RKO (cell line): ENCODE data around the gene MTA2.
A peak's percentile ranks its signal among the peaks of the same experiment; 100 is the strongest.

Source experiments
- DNase-seq: peaks from one replicate; pipeline ENCODE4 v3.0.0-alpha.2; 2016; ENCODE audit warnings: low spot score

Gene MTA2

DNA sequence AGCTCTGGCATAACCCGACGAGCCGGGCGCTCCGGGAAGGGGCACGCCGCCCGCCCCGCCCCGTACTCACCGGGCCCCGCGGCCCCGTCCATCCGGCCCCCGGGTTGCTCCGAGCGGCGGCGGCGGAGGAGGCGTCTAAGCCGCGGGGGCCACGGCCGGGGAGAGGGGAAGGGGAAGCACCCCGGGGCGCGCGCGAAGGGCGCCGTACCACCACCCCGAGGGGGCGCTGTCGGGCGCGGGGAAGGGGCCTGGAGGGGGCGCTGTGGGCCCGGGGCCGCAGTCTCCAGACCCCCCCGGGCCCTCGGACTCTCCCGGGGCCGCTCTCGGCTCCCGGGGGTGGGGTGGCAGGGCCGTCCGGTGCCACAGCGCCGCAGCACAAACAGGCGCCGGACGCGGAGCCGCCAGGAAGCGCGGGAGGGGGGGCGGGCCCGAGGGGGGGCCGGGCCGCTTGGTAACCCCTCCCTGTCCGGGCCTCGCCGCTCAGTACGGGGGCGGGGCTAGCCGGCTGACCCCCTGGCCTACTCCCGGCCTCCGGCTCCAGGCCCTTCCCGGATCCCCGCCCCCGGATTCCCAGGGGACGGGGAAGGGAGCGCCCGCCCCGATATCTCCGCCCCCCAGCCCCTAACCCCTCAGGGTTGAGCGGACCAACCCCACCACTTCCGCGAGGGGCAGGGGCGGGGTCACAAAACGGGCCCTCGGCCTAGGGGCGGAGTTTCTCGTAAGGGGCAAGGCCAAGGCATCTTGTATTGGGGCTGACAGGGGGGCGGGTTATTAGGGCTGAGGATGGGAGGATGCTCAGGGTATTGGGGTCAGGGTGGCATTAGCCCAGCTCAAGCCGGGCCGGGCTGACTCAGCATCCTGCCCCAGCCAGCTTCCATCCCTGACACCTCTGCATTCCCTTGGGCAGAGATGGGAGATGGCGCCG, 11.0 kb upstream of the MTA2 start, which contains the start of the genes EML3 and ROM1:
TSS of gene EML3 (minus strand) at position 410 of the 925 bp plus-strand sequence. CDS start at position 92, 318 bp downstream.
TSS of gene ROM1 (plus strand) at position 892 of the 925 bp plus-strand sequence. CDS start at position 917, 25 bp downstream.
- DNase-seq, result peak; percentile 81

GRCh38 chr11:62611705-62612365, 10.2 kb upstream of the MTA2 start:
- DNase-seq, result peak; percentile 72

DNA sequence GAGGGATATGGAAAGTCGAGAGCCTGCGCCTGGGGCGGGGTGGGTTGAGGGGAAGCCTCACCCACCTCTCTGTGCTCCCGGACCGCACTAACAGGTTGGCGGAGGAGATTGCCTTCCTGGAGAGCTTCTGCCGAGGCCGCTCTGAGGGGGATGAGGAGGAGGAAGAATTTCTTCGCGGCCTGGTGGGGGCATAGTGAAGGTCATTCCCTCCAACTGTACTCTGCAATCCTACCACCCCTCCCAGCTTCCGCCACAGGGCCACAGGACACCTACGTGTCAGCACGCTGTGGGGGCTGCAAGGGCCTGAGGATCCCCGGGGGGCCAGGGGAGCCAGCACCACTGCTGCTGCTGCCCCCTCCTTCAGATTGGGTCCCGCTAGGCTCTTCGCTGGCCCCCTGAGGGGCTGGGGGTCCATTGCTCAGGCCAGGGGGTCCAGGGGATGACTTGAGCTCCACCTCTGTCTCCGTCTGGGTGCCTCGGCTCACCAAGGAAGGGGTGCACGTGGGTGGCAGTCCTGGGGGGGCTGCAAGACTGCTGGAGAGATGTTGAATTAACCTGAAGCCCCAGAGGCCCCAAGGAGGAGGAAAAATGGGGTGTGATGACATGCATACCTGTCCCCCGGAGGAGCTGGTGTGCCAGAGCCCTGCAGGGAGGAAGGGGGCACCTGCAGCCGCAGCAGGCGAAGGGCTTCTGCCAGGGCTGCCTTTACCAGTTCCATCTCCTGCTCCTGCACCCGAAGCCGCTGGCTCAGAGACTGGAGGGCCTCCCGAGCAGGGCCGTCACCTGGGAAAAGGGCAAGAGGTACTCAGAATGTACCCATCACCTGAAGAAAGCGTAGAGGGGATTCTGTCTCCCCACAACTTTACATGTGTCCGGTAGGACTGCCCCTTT, 9.4 kb upstream of the MTA2 start:
- no peak for DNase-seq

DNA sequence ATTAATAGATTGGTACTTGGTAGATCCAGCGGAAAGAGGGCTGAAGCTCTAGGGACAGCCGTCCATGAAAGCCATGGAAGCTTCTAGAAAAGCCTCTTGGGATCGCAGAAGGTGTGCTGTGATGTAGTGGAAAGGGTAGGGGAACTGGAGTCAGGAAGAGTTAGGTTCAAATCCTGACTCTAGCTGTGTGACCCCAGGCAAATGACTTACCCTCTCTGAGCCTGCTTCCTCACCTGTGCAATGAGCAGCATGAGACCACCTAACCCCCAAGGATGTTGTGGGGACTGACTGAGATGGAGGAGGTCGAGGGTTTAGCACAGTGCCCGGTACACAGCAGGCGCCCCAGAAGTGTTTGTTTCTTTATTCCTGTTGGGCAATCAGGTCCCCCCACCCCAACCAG, 8.7 kb upstream of the MTA2 start:
- DNase-seq, result no peak

DNA sequence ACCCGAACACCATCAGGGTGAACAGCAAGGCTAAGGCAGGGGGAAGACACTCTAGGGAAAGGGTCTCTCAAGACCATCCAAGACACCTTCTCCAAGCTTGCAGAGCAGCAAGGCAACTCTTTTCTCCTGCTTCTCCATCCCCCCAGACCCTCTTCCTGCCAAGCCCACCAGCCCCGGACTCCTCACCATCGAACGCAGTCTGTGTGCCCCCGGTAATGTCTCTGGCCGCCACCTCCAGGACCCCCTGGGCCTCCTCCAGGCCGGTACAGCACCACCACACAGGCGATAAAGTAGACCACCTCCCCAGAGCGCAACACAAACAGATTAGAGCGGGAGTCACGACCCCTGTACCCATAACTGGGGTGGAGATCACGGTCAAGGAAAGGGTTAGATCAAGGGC, 7.1 kb upstream of the MTA2 start:
- DNase-seq, result no peak

DNA sequence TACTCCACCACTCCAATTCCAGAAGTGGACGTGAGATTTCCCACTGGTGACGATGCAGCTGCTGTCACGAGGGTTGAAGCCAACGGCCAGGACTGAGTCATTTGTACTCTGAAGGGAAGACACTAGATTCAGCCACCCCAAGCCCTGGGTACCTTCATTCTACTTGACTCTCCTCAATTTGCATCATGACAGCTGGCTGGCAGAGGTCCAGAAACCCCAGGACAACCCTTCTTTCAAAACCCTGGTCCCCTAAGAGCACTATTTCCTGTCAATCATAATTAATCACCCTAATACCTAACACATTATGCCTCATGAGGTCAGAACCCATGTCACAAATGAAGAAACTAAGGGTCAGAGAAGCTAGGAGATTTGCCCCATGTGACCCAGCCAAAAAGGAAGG, 6.0 kb upstream of the MTA2 start:
- no peak for DNase-seq

GRCh38 chr11:62605902-62606301, 4.2 kb upstream of the MTA2 start:
- no peak for DNase-seq

GRCh38 chr11:62605467-62605866, 3.8 kb upstream of the MTA2 start:
- no peak for DNase-seq

GRCh38 chr11:62604460-62605120, 2.9 kb upstream of the MTA2 start:
- DNase-seq, result no peak

DNA sequence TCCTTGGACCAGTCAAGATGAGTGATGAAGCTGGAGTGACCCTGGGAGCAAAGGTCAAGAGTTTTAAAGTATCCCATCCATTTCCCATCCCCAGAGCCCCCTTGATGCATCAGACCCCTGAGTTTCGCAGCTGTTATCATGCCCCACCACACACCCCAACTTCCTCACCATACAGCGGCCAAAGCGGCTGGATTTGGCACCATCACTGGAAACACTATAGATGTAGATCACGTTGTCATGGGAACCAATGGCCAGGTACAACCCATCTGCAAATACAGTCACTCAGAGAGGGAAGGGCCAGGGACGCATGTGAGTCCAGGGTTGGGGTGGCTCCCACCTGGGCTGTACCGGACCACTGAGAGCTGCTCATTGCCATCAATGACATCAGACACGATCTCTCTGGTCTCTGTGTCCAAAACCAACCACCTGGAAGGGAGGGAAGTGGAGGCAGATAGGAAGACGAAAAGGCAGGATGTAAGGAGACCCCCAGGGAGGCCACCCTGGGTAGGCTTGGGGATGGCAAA, 2.2 kb upstream of the MTA2 start:
- DNase-seq, result no peak

DNA sequence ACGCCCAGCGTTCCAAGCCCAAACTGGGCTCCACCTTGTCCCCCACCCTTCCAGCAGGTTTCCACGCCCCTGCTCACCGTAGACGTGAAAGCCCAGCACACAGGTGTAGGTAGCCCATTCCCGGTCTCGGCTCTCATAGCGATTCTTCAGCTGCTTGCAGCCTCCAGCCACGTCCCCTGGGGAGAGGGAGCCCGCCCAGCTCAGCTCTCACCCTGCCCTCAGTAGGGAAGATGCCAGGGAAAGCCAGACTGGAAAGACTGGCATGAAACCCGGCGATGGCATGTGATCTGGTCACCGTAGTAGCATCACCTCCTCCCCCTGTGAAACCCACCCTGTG, 1.4 kb upstream of the MTA2 start:
- no peak for DNase-seq

DNA sequence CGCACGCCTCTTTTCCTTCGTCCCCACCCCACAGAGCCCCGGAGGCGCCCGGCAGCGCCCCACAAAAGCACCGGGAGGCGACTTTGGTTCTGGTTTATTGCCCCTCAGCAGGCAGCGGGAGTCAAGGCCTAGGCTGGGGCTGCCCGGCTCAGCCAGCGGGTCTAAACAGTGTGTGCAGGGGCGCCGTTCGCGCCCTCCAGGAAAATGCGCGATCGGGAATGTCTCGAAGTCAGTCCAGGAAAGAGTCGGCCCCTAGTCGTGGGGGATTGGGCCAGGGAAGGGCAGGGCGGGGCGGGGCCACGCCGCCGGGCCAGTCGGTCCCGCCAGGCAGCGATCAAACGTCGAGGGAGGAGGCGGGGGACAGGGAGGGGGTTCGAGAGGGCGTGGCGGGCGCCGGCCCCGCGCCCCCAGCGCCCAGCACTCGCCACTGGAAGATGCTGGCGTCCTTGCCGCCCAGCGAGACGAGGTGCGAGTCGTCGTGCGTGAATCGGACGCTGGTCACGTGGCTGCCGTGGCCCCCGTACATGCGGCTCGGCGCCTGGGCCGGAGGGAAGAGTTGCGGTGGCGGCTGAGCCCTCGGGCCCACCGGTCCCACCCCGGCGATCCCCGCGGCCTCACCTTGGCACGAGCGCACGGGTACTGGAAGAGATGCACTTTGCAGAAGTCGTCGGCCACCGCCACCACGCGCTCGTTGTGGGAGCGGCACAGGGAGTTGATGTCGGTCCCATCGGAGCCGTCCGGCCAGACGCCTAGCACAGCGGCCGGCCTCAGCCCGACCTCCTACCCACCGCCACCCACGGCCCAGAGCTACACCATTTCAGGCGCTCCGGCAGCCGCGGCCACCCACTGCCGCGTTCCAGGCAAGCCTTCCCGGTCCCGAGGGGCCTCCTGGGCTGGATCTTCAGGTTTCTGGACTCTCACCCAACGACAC, 741 bp upstream of the MTA2 start:
- DNase-seq, result peak; percentile 82

GRCh38 chr11:62601122-62601371, 618 bp downstream of the MTA2 start:
- no peak for DNase-seq

- DNase-seq, result no peak
Observed at GRCh38 chr11:62600367-62601121, 1.1 kb downstream of the MTA2 start.

GRCh38 chr11:62599901-62600300, 1.8 kb downstream of the MTA2 start:
- DNase-seq, result no peak

DNA sequence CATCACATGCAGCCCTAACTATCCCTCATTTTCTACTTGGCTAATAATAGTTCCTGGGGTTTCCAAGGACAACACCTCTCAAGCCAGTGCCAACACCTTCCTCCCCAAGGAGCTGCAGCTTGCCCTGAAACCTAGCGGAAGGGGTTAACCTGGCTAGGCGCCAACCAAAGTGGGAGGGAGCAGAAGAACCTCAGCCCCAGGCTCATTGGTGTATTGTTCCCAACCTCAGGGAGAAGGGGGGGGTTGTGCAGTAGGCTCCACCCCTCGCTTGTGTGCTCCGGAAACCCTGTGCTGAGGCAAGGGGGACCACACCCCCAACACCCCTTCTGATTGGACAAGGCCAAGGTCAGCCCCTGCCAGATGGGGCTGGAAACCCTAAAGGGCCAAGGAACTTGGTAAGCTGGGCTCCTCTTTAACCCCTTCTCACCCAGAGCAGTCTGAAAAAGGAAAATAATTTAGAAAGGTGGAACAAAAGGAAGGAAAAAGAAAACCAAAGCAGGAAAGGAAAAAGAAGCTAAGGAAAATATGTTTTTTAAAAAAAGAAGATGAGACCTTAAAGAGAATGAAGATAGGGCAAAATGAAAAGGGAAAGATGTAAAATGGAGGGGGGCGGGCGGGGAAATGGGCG, 2.5 kb downstream of the MTA2 start:
- peak; percentile 99 for DNase-seq

DNA sequence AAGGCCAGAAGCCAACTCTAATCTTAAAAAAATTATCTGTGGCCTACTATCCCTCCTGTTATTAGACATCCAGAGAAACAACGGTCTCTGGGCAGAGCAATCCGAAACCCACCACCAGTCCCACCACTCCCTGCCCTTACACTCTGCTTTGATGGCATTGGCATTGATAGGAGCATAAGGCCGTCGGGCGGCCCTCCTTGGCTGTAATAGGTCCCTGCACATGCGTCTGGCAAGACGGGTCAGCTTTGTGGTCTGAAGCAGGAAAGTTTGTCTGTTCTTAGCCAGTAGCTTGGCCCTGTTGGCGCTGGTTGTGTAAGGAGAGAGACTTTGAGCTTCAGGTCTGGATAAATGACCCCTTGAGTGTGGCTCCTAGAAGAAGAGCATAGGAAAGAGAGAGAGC, 6.5 kb downstream of the MTA2 start:
- no peak for DNase-seq

- peak; percentile 76 for DNase-seq
Observed at GRCh38 chr11:62593434-62594044, 8.1 kb downstream of the MTA2 start.

DNA sequence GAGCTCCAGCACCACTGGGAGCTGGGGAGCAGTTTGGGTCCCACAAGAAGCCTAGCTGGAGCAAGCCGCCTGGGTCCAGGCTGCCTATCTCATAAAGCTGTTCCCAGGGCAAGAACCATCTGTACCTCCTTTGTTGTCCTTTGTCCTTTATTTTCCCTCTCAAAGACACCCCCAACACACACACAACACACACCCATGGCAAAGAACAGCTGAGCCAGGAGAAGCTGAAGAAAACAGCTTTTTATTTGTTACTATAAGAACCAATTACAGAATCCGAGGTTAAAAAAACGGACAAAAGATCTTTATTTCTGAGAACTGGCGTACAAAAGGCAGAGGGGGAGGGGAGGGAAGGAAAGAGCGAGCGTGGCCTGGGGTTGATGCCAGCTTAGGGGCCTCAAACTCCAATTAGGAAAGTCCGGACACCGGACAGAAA, 8.7 kb downstream of the MTA2 start:
- no peak for DNase-seq
